Caco-2 (cell line): ENCODE results near the gene THBS2. TPM values are rescaled to one million over a fixed set of nuclear protein-coding genes. Genes with fewer than 3 reads are reported as not detected.

Experiments used
- BruUV-seq: library from RNA; stranded (reverse); fragments of 400-500 nt; replicated peaks from 2 replicates; lab custom pipeline; 2021; lab: Mats Ljungman, UMichigan
- CTCF ChIA-PET: fragments of 300-600 bp; sonication (Branson Sonifier 250); formaldehyde crosslinking; loops from one replicate; lab custom pipeline; 2022; ENCODE audit warnings: antibody characterized with exemption; lab: Charles Lee
- POLR2A ChIA-PET: fragments of 300-600 bp; sonication (Branson Sonifier 250); formaldehyde crosslinking; loops from one replicate; lab custom pipeline; 2022; ENCODE audit warnings: antibody characterized with exemption; lab: Charles Lee
- DNase-seq, 2 experiments: peaks; one replicate each; pipeline versions ENCODE4 v3.0.0 to v3.0.0-alpha.2; 2020 to 2022
- H3K27me3 ChIP-seq: replicated peaks from 2 replicates; pipeline ENCODE4 v1.6.0; 2011; ENCODE audit warnings: low read length; ENCODE audit not compliant: control insufficient read depth, insufficient read depth
- H3K36me3 ChIP-seq: 2 replicates; pipeline ENCODE4 v1.5.1; 2011; ENCODE audit warnings: low read length; ENCODE audit not compliant: control insufficient read depth, insufficient read depth
- H3K4me1 ChIP-seq: fragments of 250-450 bp; sonication (Bioruptor Pico); 2 replicates; pipeline ENCODE4 v1.5.1; 2020; ENCODE audit warnings: mild to moderate bottlenecking
- H3K4me3 ChIP-seq: 2 replicates; pipeline ENCODE4 v1.5.1; 2011; ENCODE audit warnings: low read depth, mild to moderate bottlenecking, control low read depth, low read length
- H3K9me3 ChIP-seq: fragments of 250-450 bp; sonication (Bioruptor Pico); 2 replicates; pipeline ENCODE4 v1.5.1; 2020; ENCODE audit warnings: mild to moderate bottlenecking, moderate library complexity
- H3K27ac Mint-ChIP-seq: one replicate; pipeline ENCODE4 v1.8.0; 2022; ENCODE audit warnings: mixed read lengths; ENCODE audit not compliant: unreplicated experiment
- H3K27me3 Mint-ChIP-seq: one replicate; pipeline ENCODE4 v1.8.0; 2022; ENCODE audit warnings: mixed read lengths; ENCODE audit not compliant: insufficient read depth, unreplicated experiment
- H3K36me3 Mint-ChIP-seq: one replicate; pipeline ENCODE4 v1.8.0; 2022; ENCODE audit warnings: mild to moderate bottlenecking, mixed read lengths; ENCODE audit not compliant: insufficient read depth, unreplicated experiment
- H3K4me1 Mint-ChIP-seq: one replicate; pipeline ENCODE4 v1.8.0; 2022; ENCODE audit warnings: low read depth, mixed read lengths; ENCODE audit not compliant: unreplicated experiment
- H3K4me3 Mint-ChIP-seq: one replicate; pipeline ENCODE4 v1.8.0; 2022; ENCODE audit warnings: mild to moderate bottlenecking, moderate library complexity, mixed read lengths; ENCODE audit not compliant: unreplicated experiment
- H3K9me3 Mint-ChIP-seq: one replicate; pipeline ENCODE4 v1.8.0; 2022; ENCODE audit warnings: mixed read lengths; ENCODE audit not compliant: unreplicated experiment
- CTCF ChIP-seq, 2 experiments: fragments of 200-600 bp in 1 of 2; IDR thresholded peaks; 1 replicate in 1 of 2; 2 replicates in 1 of 2; pipeline versions ENCODE4 v1.5.1 to v1.8.0; 2011 to 2022; ENCODE audit warnings: antibody characterized with exemption in 1 of 2, control low read depth in 1 of 2, inconsistent platforms in 1 of 2, low read depth in 1 of 2, low read length in 1 of 2, mild to moderate bottlenecking in 1 of 2, moderate library complexity in 1 of 2; ENCODE audit not compliant: insufficient read depth in 1 of 2, severe bottlenecking in 1 of 2, unreplicated experiment in 1 of 2
- intact Hi-C: fragments of 100-400 bp; cut with micrococcal nuclease; formaldehyde crosslinking; loops from one replicate; pipeline ENCODE4 v1.10.0; 2022; ENCODE audit not compliant: unreplicated experiment
- total RNA-seq: library from RNA; stranded (reverse); gene quantifications from 2 replicates; pipeline ENCODE4 v1.2.3, GENCODE V29; 2022

Gene THBS2
- total RNA-seq, 1 experiment from 2014 or later, result 0.07 TPM

- TF ChIP-seq CTCF (IDR thresholded peaks at IDR 0.05; ENCODE audit: insufficient read depth in 1 of 2, low read depth in 1 of 2, low read length in 1 of 2, severe bottlenecking in 1 of 2, unreplicated experiment in 1 of 2), result no peak
- no peak overlapping the region for H3K4me3 ChIP-seq
- no peaks in the 10 kb centered on the region for H3K4me1 Mint-ChIP-seq
- BruUV-seq, result no TSS peak
- no peak for DNase-seq
- no peaks in the 10 kb centered on the region for H3K27me3 ChIP-seq
- ChIA-PET CTCF (no interaction called here), POLR2A (no interaction called here)
- no peaks in the 10 kb centered on the region for H3K9me3 ChIP-seq
- no peaks in the 10 kb centered on the region for H3K4me1 ChIP-seq
- no peak overlapping the region for H3K27ac Mint-ChIP-seq
- intact Hi-C loops, result no loop called here
- H3K27me3 Mint-ChIP-seq, result peaks cover 5% of the 10 kb centered on the region
- H3K36me3 ChIP-seq, result no peaks in the 10 kb centered on the region
- no peaks in the 10 kb centered on the region for H3K36me3 Mint-ChIP-seq
- H3K9me3 Mint-ChIP-seq, result no peaks in the 10 kb centered on the region
- no peak overlapping the region for H3K4me3 Mint-ChIP-seq
Measured at GRCh38 chr6:169174516-169175359, 78.9 kb downstream of the THBS2 start.

DNA sequence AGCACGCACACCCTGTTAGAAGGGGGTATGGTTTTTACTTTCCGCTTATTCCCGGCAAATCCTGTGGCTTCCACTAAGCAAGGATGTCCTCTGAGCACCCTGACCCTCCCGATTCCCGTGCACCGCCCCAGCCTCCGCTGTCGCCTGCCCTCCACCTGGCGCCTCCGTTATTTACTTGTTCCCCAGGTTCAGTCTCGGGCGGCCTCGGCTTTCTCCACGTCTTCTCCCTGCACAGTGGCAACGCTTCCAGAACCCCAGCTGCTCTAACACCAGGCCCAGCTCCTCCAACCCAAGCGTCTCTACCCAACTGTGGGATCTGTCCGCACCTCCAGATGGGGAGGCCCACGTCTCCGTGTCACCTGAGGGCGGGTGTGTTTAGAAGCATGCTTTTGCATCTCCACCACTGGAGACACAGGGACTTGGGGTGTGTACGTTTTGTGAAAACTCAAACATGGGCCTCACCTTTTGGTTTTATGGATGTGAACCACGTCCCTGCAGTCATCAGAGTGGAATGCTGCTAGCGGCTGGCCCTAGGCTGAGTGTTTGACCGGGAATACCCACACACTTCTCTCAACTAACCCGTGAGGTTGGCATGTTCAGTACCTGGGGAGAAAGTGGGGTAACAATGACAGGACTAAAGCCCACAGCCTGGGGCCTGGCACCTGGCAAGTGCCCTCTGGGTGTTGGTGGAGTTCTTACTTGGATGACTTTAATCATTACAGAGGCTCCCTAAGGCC is 79.9 kb downstream of the THBS2 start:
- Histone ChIP-seq H3K4me1 (no peaks in the 10 kb centered on the region), H3K36me3 (no peaks in the 10 kb centered on the region), H3K9me3 (no peaks in the 10 kb centered on the region), H3K27me3 (no peaks in the 10 kb centered on the region), H3K4me3 (no peak overlapping the region)
- no TSS peak for BruUV-seq
- Mint-ChIP-seq H3K9me3 (no peaks in the 10 kb centered on the region), H3K27me3 (peaks cover 5% of the 10 kb centered on the region), H3K4me3 (no peak overlapping the region), H3K27ac (no peak overlapping the region), H3K4me1 (no peaks in the 10 kb centered on the region), H3K36me3 (no peaks in the 10 kb centered on the region)
- no peak for DNase-seq
- CTCF ChIA-PET, result no interaction called here
- POLR2A ChIA-PET, result no interaction called here
- intact Hi-C loops, result no loop called here
- TF ChIP-seq CTCF (IDR thresholded peaks at IDR 0.05; ENCODE audit: insufficient read depth in 1 of 2, low read depth in 1 of 2, low read length in 1 of 2, severe bottlenecking in 1 of 2, unreplicated experiment in 1 of 2), result no peak

GRCh38 chr6:169172946-169173345 is 80.7 kb downstream of the THBS2 start:
- Histone ChIP-seq H3K27me3 (no peaks in the 10 kb centered on the region), H3K36me3 (no peaks in the 10 kb centered on the region), H3K4me3 (no peak overlapping the region), H3K9me3 (no peaks in the 10 kb centered on the region), H3K4me1 (no peaks in the 10 kb centered on the region)
- Mint-ChIP-seq H3K4me1 (no peaks in the 10 kb centered on the region), H3K36me3 (no peaks in the 10 kb centered on the region), H3K9me3 (no peaks in the 10 kb centered on the region), H3K27me3 (peaks cover 5% of the 10 kb centered on the region), H3K27ac (no peak overlapping the region), H3K4me3 (no peak overlapping the region)
- no peak for TF ChIP-seq CTCF (IDR thresholded peaks at IDR 0.05; ENCODE audit: insufficient read depth in 1 of 2, low read depth in 1 of 2, low read length in 1 of 2, severe bottlenecking in 1 of 2, unreplicated experiment in 1 of 2)
- DNase-seq, result no peak
- ChIA-PET POLR2A (no interaction called here), CTCF (no interaction called here)
- BruUV-seq, result no TSS peak
- intact Hi-C loops, result no loop called here
